GM21786 (cell line): Measurements from ENCODE around the gene RPUSD1.

Source experiments
- ATAC-seq: cut with Tn5 transposase; IDR thresholded peaks from one replicate; pipeline ENCODE4 v1.9.1; 2021; ENCODE audit not compliant: unreplicated experiment

The RPUSD1 gene

DNA sequence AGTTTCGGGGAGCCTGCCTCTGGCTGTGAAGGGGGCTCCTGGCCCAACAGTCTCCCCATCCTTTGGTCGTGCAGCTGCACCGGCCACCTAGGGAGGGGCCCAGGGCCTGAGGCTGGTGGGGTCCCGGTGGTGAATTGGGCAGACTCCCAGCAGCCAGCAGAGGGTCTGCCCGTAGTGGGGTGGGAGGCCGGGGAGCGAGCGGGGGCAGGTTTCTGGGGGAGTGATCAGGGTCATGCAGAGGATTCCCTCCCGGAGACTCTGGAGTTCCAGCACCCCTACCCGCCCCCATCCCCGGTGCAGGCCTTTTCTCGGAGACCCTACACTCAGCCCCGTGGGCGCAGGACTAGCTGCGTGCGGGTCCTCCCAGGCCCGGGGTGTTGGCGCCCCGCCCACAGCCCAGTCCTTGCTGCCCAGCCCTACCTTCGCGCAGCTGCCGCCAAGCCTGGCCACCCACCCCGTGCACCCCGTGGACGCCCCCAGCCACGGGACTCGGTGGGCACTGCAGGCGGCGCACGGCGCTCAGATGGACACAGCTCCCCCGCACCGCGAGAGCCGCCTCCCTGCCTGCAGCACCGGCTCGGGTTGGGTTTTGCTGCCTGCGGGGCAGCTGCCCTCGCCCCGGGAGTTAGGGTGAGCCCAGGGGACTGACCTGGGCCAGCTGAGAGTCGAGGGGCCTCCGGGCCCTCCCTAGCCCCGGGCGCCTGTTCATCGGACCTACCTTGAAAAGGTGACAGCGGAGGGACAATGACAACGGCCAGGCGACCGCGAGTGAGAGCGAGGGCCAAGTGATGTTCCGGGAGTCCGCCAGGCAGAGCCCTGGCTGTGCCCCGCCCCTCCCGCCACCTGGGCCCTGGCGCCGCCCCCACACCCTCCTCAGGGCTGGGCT lies 12.0 kb upstream of the RPUSD1 start, which contains the start of gene GNG13:
Gene GNG13, minus strand, starts transcription at position 787 of the 886 bp plus-strand sequence. CDS start 1,657 bp downstream, outside the sequence.
- ATAC-seq: no peak

DNA sequence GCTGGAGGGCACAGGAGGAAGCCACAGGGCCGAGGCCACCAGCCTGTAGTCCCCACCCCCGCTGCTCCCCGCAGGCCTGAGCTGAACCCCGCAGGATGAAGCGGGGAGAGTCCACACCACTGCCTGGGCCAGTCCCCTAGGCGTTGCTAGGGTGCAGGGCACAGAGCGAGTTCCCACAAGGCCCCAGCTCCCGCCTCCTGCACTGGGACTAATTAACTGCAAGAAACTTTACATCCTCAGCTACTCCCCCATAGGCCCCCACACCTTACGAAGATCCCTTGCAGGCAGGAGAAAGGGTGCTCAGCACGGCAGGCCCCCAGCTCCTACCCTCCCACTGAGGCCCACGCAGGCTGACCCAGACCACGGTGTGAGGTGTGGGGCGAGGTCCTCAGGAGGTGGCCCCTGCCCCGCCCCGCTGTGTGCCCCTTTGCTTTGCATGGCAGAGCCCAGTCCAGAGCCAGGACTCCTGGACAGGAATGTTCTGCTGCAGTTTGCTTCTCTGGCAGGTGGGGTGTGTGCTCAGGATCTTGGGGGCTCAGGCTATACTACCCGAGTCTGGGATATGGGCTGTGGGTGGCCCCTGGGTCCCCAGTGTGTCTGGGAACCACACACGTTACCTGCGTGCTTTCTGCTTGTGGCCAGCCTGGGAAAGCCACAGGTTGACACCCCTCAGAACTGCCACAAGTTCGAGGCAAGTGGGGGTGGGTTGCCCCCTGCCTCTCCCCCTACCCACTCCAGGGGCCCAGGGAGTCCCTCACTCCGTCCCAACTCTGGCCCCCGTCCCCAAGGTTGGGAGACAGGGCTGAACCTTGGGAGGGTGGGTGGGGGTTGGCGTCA lies 11.1 kb upstream of the RPUSD1 start:
- ATAC-seq: no peak

DNA sequence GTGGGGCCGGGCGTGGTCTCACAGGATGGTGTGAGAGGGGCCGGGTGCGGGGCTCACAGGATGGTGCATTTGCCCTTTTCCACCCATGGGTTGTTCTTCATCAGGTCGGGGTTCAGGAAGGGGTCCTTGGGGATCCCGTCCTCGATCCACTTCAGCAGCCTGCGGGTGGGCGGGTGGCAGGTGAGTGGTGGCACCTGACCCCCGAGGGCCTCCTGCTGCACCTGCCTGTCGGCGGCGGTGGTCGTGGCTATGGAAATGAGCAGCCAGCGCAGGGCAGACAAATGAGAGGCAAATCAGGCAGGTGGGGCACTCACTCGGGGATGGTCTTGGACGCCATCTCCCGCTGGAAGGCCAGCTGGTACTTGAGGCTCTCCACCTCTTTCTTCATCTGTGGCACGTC lies 10.5 kb upstream of the RPUSD1 start:
- ATAC-seq: no peak

DNA sequence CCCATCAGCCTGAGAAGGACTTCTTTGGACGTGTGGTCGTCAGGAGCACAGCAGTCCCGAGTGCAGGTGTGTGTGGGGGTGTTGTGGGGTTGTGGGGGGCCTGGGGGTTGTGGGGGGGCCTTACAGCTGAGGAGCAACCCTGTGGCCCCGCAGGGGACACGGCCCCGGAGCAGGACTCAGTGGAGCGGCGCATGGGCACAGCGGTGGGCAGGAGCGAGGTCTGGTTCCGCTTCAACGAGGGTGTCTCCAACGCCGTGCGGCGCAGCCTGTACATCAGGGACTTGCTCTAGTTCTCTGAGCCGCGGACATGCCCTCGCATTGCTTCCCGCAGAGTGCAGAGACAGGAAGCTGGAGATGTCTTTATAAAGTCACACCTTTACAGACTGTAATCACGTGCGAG lies 9.5 kb upstream of the RPUSD1 start:
- ATAC-seq: no peak

DNA sequence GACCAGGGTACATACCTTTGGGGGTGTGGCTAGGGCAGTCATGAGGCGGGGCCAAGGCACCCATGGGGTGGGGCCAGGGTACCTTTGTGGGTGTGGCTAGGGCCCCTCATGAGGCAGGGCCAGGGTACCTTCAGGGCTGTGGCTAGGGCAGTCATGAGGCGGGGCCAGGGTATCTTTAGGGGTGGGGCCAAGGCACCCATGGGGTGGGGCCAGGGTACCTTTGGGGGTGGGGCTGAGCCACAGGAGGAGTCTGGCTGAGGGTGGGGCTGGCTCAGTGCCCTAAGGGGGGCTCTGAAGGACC lies 8.9 kb upstream of the RPUSD1 start:
- ATAC-seq: no peak

DNA sequence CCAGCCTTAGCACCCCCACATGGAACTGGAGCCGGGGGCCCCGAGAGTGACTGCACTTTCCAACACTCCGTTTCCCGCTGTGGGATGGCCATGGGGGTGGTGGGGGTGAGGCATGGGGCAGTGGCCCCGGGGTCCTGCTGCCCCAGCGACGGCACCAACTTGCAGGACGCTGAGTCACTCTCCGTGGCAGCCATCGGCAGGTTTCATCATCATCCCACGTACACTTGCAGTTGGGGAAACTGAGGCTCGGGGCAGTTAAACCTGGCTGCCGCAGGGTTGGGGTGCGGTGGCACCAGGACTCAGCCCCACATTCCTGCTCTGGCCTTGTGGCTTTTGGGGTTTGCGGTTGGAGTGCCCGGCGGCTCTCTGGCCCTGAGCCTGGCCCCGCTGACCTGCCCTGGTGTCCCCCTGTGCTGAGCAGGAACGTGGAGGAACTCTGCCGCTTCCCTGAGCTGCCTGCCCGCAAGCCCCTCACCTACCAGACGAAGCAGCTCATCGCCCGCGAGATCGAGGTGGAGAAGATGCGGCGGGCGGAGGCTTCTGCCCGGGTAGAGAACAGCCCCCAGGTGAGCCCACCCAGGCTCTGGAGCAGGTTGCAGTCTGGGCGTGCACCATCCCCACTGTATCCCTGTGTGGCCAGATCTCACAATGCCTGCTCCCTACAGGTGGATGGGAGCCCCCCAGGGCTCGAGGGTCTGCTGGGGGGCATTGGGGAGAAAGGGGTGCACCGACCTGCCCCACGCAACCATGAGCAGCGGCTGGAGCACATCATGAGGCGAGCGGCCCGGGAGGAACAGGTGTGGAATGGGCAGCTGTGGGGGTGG lies 8.3 kb upstream of the RPUSD1 start:
- no peak for ATAC-seq

DNA sequence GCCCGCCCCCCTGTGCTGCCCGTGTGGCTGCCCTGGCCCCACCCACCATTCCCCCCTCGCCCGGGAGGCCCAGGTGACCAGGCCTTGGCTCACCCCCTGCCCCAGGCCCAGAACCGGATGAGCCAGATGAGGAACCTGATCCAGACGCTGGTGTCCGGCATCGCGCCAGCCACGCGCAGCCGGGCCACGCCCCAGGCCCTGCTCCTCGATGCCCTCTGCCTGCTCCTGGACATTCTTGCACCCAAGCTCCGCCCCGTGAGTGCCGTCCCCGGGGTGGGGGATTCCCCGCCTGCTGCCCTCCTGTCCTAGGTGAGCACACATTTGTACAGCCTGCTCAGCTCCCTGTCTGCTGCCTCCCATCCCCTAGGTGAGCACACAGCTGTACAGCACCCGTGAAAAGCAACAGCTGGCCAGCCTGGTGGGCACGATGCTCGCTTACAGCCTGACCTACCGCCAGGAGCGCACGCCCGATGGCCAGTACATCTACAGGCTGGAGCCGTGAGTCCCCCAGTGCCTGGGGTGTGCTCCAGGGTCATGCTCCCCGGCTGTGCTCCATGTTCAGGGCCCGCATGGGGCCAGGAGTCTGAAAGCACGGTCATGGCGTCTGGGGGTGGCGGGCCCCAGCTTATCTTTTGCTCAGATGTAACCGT lies 7.5 kb upstream of the RPUSD1 start:
- ATAC-seq: no peak

DNA sequence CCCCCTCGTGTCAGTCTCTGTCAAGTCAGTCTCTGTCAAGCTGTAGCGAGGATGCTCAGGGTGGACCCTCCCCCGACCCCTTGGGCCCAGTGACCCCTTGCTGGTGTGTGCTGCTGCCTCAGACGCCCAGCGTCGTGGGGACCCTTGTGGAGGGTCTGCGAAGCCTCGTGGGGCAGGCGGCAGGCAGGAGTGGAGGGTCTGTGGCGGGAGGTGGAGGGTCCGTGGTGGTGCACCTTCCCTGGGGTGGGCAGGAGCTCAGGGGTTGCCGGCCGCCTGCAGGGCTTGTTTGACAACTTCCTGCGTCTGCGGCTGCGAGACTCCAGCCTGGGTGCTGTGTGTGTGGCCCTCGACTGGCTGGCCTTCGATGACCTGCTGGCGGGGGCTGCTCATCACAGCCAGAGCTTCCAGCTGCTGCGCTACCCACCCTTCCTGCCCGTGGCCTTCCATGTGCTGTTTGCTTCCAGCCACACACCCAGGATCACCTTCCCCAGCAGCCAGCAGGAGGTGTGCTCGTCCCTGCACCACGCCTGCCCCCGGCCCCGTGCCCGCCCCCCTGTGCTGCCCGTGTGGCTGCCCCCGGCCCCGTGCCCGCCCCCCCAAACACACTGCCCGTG lies 6.8 kb upstream of the RPUSD1 start:
- ATAC-seq: no peak

DNA sequence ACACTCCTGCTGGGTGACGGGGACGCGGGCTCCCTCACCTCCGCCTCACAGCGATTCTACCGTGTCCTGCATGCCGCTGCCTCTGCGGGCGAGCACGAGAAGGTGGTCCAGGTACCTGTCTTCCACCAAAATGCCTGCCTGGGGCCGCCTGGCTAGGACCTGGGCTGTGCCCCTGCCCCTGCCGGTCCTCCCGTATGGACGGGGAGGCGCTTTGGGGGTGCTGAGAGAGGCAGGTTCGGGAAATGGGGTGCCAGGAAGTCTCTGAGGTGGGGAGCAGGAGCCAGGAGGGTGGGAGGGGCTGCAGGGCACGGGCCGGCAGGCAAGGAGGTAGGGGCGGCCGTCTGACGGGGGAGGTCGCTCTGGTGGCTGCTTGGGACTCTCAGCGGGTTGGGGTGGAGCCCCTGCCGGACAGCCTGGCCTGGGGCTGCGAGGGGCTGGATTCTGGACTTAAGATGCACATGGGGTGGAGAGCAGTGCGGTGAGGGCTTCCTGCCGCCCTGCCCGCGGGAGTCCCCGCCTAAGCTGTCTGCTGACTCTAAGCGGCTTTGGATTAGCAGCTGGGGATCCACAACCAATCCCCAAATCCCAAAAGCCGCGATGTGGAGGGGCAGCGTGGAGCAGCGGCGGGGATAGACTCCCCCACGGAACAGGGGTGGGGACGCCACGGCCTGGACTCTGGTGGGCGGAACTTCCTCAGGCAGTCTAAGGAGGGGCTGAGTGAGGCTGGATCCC lies 6.1 kb upstream of the RPUSD1 start:
- ATAC-seq: no peak

DNA sequence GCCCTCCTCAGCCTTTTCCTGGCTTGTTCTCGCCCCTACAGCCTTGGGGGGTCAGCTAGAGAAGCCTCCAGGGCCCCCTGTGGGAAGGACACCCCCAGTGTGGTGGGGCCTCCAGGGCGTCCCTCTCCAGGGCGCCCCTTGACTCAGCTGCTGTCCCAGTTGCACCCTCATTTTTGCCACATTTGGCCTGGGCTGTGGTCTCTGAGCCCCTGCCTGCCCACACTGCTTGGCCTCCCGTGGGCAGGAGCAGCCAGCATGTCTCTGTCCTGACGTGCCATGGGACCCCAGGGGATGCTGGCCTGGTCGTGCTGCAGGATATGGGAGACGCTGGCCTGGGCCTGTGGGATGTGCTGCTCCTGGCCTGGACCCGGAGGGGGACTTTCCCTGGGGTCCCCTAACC lies 5.2 kb upstream of the RPUSD1 start:
- no peak for ATAC-seq

DNA sequence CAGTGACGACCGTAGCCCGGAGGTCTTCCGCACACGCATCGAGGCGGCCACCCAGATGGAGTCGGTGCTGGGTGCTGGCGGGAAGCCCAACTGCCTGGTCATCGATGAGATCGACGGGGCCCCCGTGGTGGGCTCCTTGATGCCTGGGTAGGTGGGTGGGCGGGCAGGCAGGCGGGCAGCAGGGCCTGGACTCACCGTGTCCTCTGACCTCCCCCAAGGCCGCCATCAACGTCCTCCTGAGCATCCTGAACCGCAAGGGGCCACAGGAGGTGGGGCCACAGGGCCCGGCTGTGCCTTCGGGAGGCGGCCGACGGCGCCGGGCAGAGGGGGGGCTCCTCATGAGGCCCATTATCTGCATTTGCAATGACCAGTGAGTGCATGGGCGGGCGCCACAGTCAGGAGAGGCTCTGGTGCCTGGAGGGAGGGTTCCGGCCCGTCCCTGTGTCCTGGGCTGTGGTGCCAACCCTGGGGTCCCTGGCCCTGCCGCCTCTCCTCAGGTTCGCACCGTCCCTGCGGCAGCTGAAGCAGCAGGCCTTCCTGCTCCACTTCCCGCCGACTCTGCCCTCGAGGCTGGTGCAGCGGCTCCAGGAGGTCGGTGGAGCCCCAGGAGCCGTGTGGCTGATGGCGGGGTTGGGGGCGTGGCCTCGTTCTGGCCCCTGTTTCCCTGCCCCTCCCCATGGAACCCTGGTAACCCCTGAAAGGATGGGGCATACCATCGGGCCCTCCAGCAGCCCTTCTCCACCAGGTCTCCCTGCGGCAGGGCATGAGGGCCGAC lies 4.2 kb upstream of the RPUSD1 start:
- ATAC-seq: no peak

DNA sequence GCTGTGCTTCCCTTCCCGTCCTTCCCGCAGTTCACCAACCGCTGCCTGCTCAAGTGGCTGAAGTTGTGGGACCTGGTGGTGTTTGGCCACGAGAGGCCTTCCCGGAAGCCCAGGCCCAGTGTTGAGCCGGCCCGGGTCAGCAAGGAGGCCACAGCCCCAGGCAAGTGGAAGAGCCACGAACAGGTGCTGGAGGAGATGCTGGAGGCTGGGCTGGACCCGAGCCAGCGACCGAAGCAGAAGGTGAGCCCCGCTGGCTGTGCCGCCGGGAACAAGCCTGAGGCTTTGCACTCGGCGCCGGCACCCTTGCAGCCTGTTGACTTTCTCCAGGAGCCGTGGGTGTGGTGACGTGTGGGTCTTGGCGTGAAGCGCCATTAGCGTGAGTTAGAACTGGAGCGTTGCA lies 3.0 kb upstream of the RPUSD1 start:
- no peak for ATAC-seq

DNA sequence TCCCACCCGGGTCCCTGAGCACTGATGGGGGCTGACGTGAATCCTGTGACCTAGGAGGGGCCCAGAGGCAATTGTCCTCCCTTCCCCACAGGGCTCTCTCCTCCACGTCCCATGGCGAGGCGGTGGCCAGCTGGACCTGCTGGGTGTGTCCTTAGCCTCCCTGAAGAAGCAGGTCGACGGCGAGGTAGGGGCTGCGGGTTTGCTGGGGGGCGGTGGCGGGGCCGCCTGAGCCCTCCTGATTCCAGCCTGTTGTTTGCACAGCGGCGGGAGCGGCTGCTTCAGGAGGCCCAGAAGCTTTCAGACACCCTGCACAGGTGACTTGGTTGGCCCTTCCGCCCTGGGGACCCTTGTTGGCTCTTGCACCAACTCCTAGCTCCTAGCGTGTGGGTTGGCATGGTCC lies 1.9 kb upstream of the RPUSD1 start:
- ATAC-seq: no peak

DNA sequence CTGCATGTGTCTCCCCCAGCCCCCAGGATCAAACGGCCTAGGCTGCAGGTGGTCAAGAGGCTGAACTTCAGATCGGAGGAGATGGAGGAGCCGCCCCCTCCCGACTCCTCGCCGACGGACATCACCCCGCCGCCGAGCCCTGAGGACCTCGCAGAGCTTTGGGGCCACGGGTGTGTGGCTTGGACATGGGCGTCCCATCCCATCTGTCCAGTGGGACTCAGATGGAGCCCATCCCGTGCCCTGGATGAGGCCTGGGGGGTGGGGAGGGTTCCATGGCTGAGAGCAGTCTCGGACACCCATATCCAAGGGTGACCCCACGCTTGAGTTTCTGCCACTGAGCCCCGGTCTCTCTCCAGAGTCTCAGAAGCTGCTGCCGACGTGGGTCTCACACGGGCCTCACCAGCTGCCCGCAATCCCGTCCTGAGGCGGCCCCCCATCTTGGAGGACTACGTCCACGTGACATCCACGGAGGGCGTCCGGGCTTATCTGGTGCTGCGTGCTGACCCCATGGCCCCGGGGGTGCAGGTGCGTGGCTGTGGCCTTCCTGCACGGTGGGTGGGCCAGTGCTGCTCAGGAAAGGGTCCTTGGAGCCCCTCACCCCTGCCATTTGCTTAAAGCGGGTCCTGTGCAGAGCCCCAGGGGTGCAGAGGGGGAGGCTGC lies 1.1 kb upstream of the RPUSD1 start:
- ATAC-seq: no peak

DNA sequence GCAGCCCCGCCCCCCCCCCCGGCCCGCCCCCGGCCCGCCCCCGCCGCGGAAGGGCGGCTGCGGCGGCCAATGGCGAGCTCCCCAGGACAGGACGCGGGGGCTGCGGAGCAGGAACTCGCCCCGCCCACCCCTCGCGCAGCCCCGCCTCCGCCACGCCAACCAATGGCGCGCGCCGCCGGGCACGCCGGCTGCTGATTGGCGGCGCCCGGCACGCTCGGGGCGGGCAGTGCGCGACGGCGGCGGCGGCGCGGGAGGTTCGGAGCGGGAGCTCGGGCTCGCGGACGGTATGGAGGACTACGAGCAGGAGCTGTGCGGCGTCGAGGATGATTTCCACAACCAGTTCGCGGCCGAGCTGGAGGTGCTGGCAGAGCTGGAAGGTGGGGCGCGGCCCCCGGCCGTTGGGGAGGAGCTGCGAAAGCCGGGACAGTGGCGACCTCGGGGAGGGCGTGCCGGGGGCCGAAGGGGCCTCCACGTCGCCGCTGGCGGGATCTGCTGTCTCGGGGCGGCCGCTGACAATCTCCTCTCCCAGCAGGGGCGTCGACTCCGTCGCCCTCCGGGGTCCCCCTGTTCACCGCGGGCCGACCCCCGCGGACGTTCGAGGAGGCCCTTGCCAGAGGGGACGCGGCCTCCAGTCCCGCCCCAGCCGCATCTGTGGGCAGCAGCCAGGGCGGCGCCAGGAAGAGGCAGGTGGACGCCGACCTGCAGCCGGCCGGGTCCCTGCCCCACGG lies 382 bp upstream of the RPUSD1 start, which contains the start of gene CHTF18:
Gene CHTF18, plus strand, starts transcription at position 222 of the 728 bp plus-strand sequence. Its CDS starts 65 bp downstream, at position 287.
- peak; percentile 77 for ATAC-seq

DNA sequence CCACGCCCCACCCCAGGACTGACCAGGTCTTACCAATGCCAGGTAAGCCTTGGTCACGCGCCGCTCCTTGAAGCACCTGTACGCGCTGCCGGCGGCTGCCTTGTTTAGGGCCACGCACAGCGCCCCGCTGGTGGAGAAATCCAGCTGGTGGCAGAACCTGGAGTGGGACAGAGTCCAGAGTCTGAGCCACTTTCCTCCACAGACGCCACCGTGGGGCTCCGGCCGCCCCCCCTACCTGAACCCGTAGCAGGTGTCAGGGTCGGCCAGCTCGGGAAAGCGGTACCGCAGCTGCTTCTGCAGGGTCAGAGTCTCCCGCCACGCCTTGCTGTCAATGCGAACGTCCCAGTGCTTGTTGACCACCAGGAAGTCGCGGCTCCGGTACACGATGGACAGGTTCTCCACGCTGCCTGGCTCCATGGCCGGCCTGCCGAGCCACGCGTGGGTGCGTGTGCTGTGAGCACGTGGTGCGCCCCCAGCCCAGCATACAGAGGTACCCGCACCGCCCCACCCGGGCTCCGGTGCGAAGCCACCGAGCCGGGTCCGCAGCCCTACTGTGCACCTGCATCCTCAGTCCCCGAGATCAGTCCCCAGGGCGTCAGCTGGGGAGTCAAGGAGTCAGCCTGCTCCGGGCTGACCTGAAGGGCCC lies 737 bp downstream of the RPUSD1 start:
- ATAC-seq: no peak
